Nephron progenitor cell (in vitro differentiated cells): ENCODE data around the gene EFCAB5.
"Not testable (repeated sequence)": the region's sequence is repeated elsewhere in the genome, so short reads cannot be mapped to it uniquely, and the experiment has no call there.

Source experiments
- DNase-seq: peaks from one replicate; pipeline ENCODE4 v3.0.0; 2021
- H3K27ac Mint-ChIP-seq: 2 replicates; pipeline ENCODE4 v1.8.0; 2021; ENCODE audit warnings: mild to moderate bottlenecking, moderate library complexity, mixed read lengths
- H3K27me3 Mint-ChIP-seq: 2 replicates; pipeline ENCODE4 v1.8.0; 2021; ENCODE audit warnings: mild to moderate bottlenecking, low read depth, mixed read lengths; ENCODE audit not compliant: poor library complexity
- H3K36me3 Mint-ChIP-seq: 2 replicates; pipeline ENCODE4 v1.8.0; 2021; ENCODE audit warnings: low read depth, mixed read lengths
- H3K4me1 Mint-ChIP-seq: 2 replicates; pipeline ENCODE4 v1.8.0; 2021; ENCODE audit warnings: mixed read lengths
- H3K4me3 Mint-ChIP-seq: 2 replicates; pipeline ENCODE4 v1.8.0; 2021; ENCODE audit warnings: mild to moderate bottlenecking, moderate library complexity, mixed read lengths
- H3K9me3 Mint-ChIP-seq: 2 replicates; pipeline ENCODE4 v1.8.0; 2021; ENCODE audit warnings: mild to moderate bottlenecking, moderate library complexity, mixed read lengths
- CTCF ChIP-seq: fragments of 200-600 bp; sonication (generic); IDR thresholded peaks from 2 replicates; pipeline ENCODE4 v1.5.0; 2021; ENCODE audit warnings: antibody characterized with exemption

Gene EFCAB5

GRCh38 chr17:30031214-30031869 lies 89.9 kb downstream of the EFCAB5 start:
- peaks cover 3% of the 10 kb centered on the region for H3K9me3 Mint-ChIP-seq
- no peak for DNase-seq
- H3K27me3 Mint-ChIP-seq, result peaks cover 4% of the 10 kb centered on the region
- no peaks in the 10 kb centered on the region for H3K4me1 Mint-ChIP-seq
- TF ChIP-seq CTCF, result no peak
- H3K4me3 Mint-ChIP-seq, result no peak overlapping the region
- no peaks in the 10 kb centered on the region for H3K36me3 Mint-ChIP-seq
- no peak overlapping the region for H3K27ac Mint-ChIP-seq

- Mint-ChIP-seq H3K4me1 (no peaks in the 10 kb centered on the region), H3K4me3 (no peak overlapping the region), H3K27ac (no peak overlapping the region), H3K9me3 (peaks cover 8% of the 10 kb centered on the region), H3K36me3 (no peaks in the 10 kb centered on the region), H3K27me3 (peaks cover 12% of the 10 kb centered on the region)
- no peak for DNase-seq
- TF ChIP-seq CTCF, result no peak
Observed at GRCh38 chr17:30035369-30035768, 93.9 kb downstream of the EFCAB5 start.

- not testable (repeated sequence) for H3K27ac Mint-ChIP-seq, DNase-seq, H3K27me3 Mint-ChIP-seq, H3K4me3 Mint-ChIP-seq, H3K4me1 Mint-ChIP-seq
- H3K9me3 Mint-ChIP-seq, result peaks cover 20% of the 10 kb centered on the region
- peaks cover 14% of the 10 kb centered on the region for H3K36me3 Mint-ChIP-seq
Observed at GRCh38 chr17:30040719-30041518, 99.5 kb downstream of the EFCAB5 start.

- Mint-ChIP-seq H3K4me3 (no peak overlapping the region), H3K9me3 (peaks cover 20% of the 10 kb centered on the region), H3K36me3 (peaks cover 14% of the 10 kb centered on the region), H3K27me3 (peaks cover 8% of the 10 kb centered on the region), H3K27ac (no peak overlapping the region), H3K4me1 (no peaks in the 10 kb centered on the region)
- no peak for TF ChIP-seq CTCF
- no peak for DNase-seq
Observed at GRCh38 chr17:30041551-30041950, 100.1 kb downstream of the EFCAB5 start.

GRCh38 chr17:30062372-30062771 lies 120.9 kb downstream of the EFCAB5 start:
- Mint-ChIP-seq H3K4me1 (no peaks in the 10 kb centered on the region), H3K27ac (no peak overlapping the region), H3K9me3 (peaks cover 40% of the 10 kb centered on the region), H3K4me3 (no peak overlapping the region), H3K27me3 (peaks cover 10% of the 10 kb centered on the region), H3K36me3 (peaks cover 11% of the 10 kb centered on the region)
- no peak for DNase-seq
- no peak for TF ChIP-seq CTCF

GRCh38 chr17:30064738-30065137 lies 123.3 kb downstream of the EFCAB5 start:
- no peak for TF ChIP-seq CTCF
- peaks cover 10% of the 10 kb centered on the region for H3K27me3 Mint-ChIP-seq
- H3K27ac Mint-ChIP-seq, result no peak overlapping the region
- H3K36me3 Mint-ChIP-seq, result peaks cover 11% of the 10 kb centered on the region
- no peak overlapping the region for H3K4me3 Mint-ChIP-seq
- DNase-seq, result no peak
- no peaks in the 10 kb centered on the region for H3K4me1 Mint-ChIP-seq
- H3K9me3 Mint-ChIP-seq, result peaks cover 46% of the 10 kb centered on the region
